GM19043 (cell line): ENCODE results near the gene DCX.
"Not testable (repeated sequence)": the region's sequence is repeated elsewhere in the genome, so short reads cannot be mapped to it uniquely, and the experiment has no call there.

Experiments
- ATAC-seq: cut with Tn5 transposase; IDR thresholded peaks from one replicate; pipeline ENCODE4 v1.9.1; 2021; ENCODE audit warnings: low read depth; ENCODE audit not compliant: unreplicated experiment

DCX gene

GRCh38 chrX:111375747-111376146, 36.2 kb downstream of the DCX start:
- no peak for ATAC-seq

DNA sequence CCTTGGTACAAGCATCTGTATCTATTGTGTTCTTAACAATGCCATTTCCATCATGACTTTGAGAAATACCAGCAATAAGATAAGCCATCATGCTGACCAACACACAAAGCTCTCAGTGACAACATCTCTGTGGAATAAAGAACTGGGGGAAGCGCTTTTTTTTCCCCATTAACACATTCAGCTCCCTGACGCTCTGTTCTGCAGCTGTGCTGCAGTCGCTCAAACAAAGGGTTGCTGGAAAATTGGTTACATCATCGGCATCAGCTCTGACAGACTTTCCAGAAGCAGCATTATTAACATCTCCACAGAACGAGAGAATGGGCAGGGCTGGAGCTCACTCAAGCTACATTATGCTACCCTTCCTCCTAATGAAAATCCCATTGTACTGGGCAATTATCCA, 39.9 kb downstream of the DCX start:
- no peak for ATAC-seq

GRCh38 chrX:111365770-111366325, 46.1 kb downstream of the DCX start:
- ATAC-seq = no peak

GRCh38 chrX:111363741-111364140, 48.3 kb downstream of the DCX start:
- no peak for ATAC-seq

DNA sequence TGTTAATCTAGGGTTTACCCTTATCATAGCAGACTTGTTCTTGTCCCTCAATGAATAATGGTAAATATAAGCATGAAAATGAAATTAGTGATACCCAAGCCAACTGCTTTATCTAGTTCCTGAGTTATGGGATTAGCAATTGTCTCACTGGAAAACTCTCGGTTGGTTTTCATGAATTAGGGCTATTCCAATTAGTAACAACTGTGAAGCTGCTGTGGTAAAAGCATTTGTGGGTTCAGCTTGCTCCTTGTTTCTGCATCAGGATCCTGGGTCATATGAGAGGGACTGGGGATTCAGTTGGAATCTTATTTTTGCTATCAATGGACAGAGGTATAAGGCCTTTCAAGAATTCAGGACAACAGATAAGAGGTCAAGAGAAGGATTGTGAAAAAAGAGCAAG, 50.2 kb downstream of the DCX start:
- no peak for ATAC-seq

GRCh38 chrX:111360839-111361238, 51.2 kb downstream of the DCX start:
- no peak for ATAC-seq

DNA sequence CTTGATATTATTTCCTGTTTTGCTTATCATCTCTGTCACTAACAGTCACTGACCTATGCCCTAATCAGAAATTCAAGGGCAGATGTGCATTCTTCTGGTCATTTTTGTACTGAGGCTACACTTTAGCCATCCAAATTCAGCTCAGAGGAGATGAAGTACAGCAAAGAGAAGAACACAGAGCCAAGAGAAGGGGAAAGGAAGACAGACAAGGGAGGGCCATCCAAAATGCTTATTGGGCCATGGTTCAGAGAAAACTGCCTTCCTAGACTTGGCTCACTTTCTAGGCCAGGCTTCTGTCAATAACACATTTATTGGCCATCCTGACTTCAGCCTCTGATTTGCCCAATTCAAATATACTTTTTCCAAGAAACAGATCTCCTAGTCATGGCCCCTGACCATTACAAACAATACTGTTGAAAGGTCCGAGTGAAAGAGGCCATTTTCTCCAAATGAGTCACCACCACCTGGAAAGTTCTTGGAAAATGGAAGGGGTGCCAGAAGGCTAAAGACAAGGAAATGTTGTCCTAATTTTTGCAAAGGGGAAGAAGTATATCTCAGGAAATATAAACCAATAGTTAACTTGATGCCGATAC, 56.4 kb downstream of the DCX start:
- no peak for ATAC-seq

DNA sequence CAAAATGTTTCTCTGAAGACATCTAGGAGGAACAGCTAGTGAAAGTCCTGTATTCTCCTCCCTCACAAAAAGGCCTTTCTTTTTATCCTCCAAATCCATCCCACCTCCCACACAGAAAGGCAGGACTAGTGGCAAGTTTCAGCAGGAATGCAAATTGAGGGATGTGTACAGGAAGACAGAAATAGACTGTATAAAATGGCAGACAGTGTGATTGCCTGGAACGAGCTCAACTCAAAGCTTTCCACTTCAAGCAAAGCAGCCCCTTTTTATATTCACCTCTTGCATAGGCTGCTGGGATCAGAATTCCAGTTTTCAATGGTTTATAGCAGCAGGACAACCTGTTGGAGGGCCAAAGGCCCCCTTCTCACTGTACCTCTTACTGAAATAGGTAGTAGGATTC, 57.5 kb downstream of the DCX start:
- no peak for ATAC-seq

- no peak for ATAC-seq
Observed at GRCh38 chrX:111353793-111354192, 58.2 kb downstream of the DCX start.

DNA sequence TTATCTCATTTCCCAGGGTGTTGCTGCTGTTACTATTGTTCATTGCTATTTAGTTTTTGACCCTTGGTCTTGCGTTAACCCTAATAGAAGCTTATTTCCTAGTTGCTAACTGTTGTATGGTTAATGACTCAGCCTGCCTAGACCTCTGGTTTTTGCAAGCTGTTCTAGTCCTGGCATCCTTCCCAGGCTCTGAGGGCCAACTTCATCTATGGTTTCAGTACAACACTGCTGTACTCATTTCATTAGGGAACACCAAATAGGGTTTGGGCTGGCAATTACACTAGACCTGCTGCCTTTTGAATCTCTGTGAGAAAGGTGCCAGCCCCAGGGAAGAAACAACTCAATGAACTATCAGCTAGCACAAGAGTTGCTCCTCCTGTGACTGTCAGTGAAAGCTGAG, 59.6 kb downstream of the DCX start:
- ATAC-seq = no peak

- ATAC-seq = no peak
Observed at GRCh38 chrX:111349934-111350333, 62.1 kb downstream of the DCX start.

- no peak for ATAC-seq
Observed at GRCh38 chrX:111349101-111349500, 62.9 kb downstream of the DCX start.

DNA sequence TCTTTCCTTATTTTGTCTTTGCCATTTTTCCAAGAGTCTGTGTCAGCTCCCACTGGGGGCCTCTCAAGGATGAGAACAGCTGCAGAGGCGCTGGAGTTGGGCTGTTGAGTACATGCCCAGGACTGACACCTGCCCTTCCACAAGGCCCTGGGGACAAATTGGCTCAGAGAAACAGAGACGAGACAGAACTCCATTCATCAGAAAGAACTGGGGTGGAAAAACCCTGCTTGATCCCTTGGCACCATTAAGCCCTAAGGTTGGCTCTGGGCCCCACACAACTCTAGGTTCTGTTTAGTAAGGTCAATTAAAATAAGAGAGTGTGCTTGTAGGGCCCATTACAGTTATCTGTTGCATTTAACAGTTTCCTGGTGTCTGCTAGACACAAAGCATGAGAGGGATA, 63.6 kb downstream of the DCX start:
- ATAC-seq = no peak

GRCh38 chrX:111346150-111346549, 65.8 kb downstream of the DCX start:
- ATAC-seq = not testable (repeated sequence)

- no peak for ATAC-seq
Observed at GRCh38 chrX:111340054-111340453, 71.9 kb downstream of the DCX start.

GRCh38 chrX:111339212-111339611, 72.8 kb downstream of the DCX start:
- ATAC-seq = no peak

DNA sequence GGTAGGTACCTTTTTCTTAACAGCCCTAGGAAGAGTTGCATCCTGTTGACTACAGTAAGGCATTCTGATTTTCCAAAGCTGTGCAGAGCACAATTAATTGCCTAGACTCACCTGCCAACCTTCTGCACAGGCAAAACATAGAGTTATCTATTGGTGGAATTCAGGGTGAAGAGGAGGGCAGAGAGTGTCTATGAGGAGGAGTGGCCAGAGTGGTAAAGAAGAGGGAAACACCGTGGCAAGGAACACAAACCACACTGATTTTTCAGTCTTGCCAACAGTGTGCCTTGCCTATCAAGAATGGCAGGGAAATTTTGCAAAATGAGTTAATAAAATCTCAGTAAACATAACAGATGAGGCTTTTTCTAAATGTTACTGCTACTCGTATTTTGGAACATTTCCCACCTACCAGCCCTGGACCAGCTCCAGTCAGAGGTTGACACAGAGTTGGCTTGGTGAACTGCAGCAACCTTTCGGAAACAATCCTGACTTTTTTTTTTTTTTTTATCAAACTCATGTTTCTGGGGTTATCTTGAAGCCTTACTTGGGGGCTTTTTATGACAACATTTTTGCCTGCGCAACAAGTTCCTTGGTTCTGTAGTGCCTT, 73.8 kb downstream of the DCX start:
- ATAC-seq = no peak

DNA sequence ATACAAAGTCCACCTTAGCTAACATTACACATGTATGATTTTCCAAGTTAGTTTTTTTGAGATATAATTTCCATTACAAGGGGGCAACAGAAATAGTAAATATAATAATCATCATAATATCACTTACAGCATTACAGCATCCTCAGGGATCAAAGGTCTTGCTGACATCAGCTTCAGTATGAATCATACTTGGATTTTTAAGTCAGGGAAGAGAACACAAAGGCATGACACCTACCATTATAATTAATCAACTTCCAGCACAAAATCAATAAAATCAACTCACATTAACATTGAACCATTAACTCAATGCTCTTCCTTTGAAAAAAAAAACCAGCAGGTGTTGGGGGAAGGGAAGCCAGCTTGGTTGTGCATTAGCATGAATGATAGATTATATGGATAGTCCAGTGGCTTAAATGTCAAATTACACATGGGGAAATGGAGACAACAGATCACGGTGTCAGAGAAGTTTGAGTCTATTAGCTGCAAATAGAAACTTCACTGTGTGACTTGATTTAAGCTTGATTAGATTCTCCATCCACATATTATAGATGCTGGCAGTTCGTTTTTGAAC, 74.8 kb downstream of the DCX start:
- no peak for ATAC-seq

DNA sequence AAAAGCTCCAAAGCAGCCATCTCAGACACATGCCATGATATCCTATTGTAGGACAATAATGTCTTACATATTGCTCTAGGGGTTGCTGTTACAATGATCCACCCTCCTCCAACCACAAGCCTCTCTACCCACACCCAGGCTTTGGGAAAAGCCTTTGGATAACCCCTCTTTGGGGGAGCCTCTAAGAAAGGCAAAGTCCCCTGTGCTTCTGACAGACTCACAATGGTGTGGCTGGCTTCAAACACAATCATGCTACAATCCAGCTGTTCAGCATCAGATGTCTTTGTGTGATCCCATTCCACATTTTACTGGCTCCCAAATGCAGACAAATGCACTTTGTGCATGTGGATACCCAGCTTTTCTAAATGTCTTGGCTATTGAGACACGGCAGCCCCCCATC, 75.9 kb downstream of the DCX start:
- ATAC-seq = no peak

DNA sequence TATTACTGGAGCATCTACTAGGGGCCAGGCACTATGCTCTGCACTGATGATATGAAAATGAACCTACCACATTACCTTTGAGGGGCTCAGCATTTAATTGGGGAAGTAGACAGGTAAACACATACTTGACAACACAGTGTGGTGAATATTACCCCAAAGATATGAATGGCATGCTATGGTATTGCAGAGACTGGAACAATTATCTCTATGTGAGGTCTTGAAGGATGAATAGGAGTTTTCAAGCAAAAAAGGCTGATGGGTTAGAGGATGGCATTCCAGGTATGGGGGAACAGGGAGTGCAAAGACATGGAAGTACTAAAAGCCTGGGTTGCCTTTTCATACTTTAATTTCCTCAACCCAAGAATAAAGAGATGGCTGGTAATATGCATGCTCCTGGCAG, 82.6 kb downstream of the DCX start:
- ATAC-seq = no peak

DNA sequence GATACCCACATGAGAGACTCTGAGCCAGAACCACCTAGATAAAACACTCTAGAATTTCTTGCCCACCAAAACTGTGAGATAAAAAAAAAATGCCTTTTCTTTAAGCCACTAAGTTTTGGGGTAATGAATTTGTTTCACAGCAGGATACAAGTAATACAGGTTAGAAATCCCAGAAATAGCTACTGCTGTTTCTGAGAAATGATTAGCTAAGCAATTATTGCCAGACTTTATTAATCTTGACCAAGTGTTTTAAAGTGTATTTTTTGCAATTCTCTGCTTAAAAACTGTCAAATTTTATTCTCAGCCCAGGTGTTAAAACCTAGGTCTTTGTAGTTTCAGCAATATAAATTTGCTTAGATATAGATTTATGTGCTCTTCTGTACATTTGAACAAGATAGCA, 83.1 kb downstream of the DCX start:
- ATAC-seq = no peak

GRCh38 chrX:111322231-111322855, 89.6 kb downstream of the DCX start:
- no peak for ATAC-seq
